ENCODE results near the gene SKOR2. TPM values are rescaled to one million over a fixed set of nuclear protein-coding genes. Genes with fewer than 3 reads are reported as not detected.
A peak's percentile ranks its signal among the peaks of the same experiment; 100 is the strongest.
"Not testable (repeated sequence)": the region's sequence is repeated elsewhere in the genome, so short reads cannot be mapped to it uniquely, and the experiment has no call there.

The SKOR2 gene
- total and polyA plus RNA-seq, 2 experiments from 2014 or later: not detected

GRCh38 chr18:47172476-47172875, 79.0 kb downstream of the SKOR2 start:
- Histone ChIP-seq H3K27me3 (no peaks in the 10 kb centered on the region), H3K4me1 (ENCODE audit: low read depth) (peaks cover 13% of the 10 kb centered on the region), H3K4me3 (no peak overlapping the region), H3K36me3 (no peaks in the 10 kb centered on the region), H3K27ac (peak overlapping the region; percentile 70), H3K9me3 (ENCODE audit: low read depth) (no peaks in the 10 kb centered on the region)
- TF ChIP-seq CTCF (IDR thresholded peaks at IDR 0.05; ENCODE audit: low read depth, low read length): no peak
- no peak for DNase-seq (ENCODE audit: low read depth in 1 of 2, low spot score in 1 of 2)

GRCh38 chr18:47168913-47169312, 82.5 kb downstream of the SKOR2 start:
- no peak overlapping the region for H3K4me3 ChIP-seq
- DNase-seq (ENCODE audit: low read depth in 1 of 2, low spot score in 1 of 2): no peak
- H3K27ac ChIP-seq: no peak overlapping the region
- no peaks in the 10 kb centered on the region for H3K9me3 ChIP-seq (ENCODE audit: low read depth)
- peaks cover 31% of the 10 kb centered on the region for H3K4me1 ChIP-seq (ENCODE audit: low read depth)
- no peak for TF ChIP-seq CTCF (IDR thresholded peaks at IDR 0.05; ENCODE audit: low read depth, low read length)
- H3K27me3 ChIP-seq: no peaks in the 10 kb centered on the region
- H3K36me3 ChIP-seq: no peaks in the 10 kb centered on the region

- no peak for DNase-seq (ENCODE audit: low read depth in 1 of 2, low spot score in 1 of 2)
- TF ChIP-seq CTCF (IDR thresholded peaks at IDR 0.05; ENCODE audit: low read depth, low read length): no peak
- Histone ChIP-seq H3K4me1 (ENCODE audit: low read depth) (peaks cover 31% of the 10 kb centered on the region), H3K4me3 (no peak overlapping the region), H3K9me3 (ENCODE audit: low read depth) (no peaks in the 10 kb centered on the region), H3K27ac (no peak overlapping the region), H3K27me3 (no peaks in the 10 kb centered on the region), H3K36me3 (no peaks in the 10 kb centered on the region)
These were observed 83.0 kb downstream of the SKOR2 start for GRCh38 chr18:47168509-47168908.

DNA sequence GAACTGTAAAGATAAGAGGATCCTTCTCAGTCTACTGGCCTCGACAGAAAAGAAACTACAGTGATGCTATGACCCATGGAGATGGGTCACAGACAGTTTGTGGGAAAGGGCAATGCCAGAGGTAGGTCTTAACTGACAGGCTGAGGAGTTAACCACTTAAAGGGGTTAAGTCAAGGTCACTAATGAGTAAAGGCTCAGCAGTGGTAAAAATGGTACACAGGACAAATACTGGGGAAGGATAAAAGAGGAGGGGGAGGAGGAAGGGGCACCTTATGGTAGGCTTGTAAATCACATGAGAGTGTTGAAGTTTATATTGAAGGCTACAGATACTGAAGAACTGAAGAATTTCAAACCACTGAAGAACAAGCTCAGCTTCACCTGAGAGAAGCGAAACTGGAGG, 85.2 kb downstream of the SKOR2 start:
- no peaks in the 10 kb centered on the region for H3K27me3 ChIP-seq
- peak in 1 of 2 donors; percentile 58 for DNase-seq (ENCODE audit: low read depth in 1 of 2, low spot score in 1 of 2)
- no peak overlapping the region for H3K4me3 ChIP-seq
- no peaks in the 10 kb centered on the region for H3K36me3 ChIP-seq
- peaks cover 25% of the 10 kb centered on the region for H3K4me1 ChIP-seq (ENCODE audit: low read depth)
- no peaks in the 10 kb centered on the region for H3K9me3 ChIP-seq (ENCODE audit: low read depth)
- H3K27ac ChIP-seq: no peak overlapping the region
- no peak for TF ChIP-seq CTCF (IDR thresholded peaks at IDR 0.05; ENCODE audit: low read depth, low read length)

GRCh38 chr18:47163241-47163640, 88.2 kb downstream of the SKOR2 start:
- TF ChIP-seq CTCF (IDR thresholded peaks at IDR 0.05; ENCODE audit: low read depth, low read length): no peak
- peak in 1 of 2 donors; percentile 70 for DNase-seq (ENCODE audit: low read depth in 1 of 2, low spot score in 1 of 2)
- Histone ChIP-seq H3K27me3 (no peaks in the 10 kb centered on the region), H3K4me1 (ENCODE audit: low read depth) (peaks cover 25% of the 10 kb centered on the region), H3K27ac (no peak overlapping the region), H3K9me3 (ENCODE audit: low read depth) (no peaks in the 10 kb centered on the region), H3K36me3 (no peaks in the 10 kb centered on the region), H3K4me3 (no peak overlapping the region)

DNA sequence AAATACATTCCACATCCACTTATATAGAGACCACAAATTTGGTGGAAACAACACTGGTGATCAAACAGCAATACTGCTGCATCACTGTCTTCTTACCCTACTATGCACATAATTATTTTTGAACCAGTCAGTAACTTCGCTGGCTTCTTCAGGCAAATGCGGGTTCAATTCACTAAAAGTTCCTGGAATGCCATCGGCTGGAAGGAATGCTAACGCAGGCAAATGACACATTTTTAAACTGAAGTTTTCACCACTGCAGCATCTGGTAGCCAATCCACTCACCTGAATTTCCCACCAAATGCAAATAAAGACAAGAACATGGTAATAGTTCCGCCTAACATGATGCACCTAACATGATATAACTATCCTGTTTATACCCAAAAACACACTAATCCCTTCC, 91.2 kb downstream of the SKOR2 start:
- H3K9me3 ChIP-seq (ENCODE audit: low read depth): no peaks in the 10 kb centered on the region
- H3K4me3 ChIP-seq: no peak overlapping the region
- no peak for TF ChIP-seq CTCF (IDR thresholded peaks at IDR 0.05; ENCODE audit: low read depth, low read length)
- no peak for DNase-seq (ENCODE audit: low read depth in 1 of 2, low spot score in 1 of 2)
- peaks cover 9% of the 10 kb centered on the region for H3K4me1 ChIP-seq (ENCODE audit: low read depth)
- peaks cover 5% of the 10 kb centered on the region for H3K36me3 ChIP-seq
- H3K27me3 ChIP-seq: no peaks in the 10 kb centered on the region
- no peak overlapping the region for H3K27ac ChIP-seq

- H3K9me3 ChIP-seq (ENCODE audit: low read depth); H3K4me3 ChIP-seq; H3K27me3 ChIP-seq; H3K27ac ChIP-seq; H3K4me1 ChIP-seq (ENCODE audit: low read depth): not testable (repeated sequence)
- DNase-seq (ENCODE audit: low read depth in 1 of 2, low spot score in 1 of 2): peak in 1 of 2 donors; percentile 67
- H3K36me3 ChIP-seq: peaks cover 14% of the 10 kb centered on the region
These were observed 93.1 kb downstream of the SKOR2 start for GRCh38 chr18:47158404-47158803.

All from cardiac muscle cell (in vitro differentiated cells and primary cell).